SJCRH30 (cell line): ENCODE data around the gene DGKI. TPM values are rescaled to one million over a fixed set of nuclear protein-coding genes. Genes with fewer than 3 reads are reported as not detected.

Source experiments
- DNase-seq, 2 experiments: peaks; one replicate each; pipeline ENCODE4 v3.0.0-alpha.2; 2015 to 2020
- H3K27ac ChIP-seq: fragments of 250-450 bp; sonication (Bioruptor Pico); 2 replicates; pipeline ENCODE4 v1.5.1; 2020; ENCODE audit warnings: mild to moderate bottlenecking, moderate library complexity
- H3K27me3 ChIP-seq: fragments of 250-450 bp; sonication (Bioruptor Pico); 2 replicates; pipeline ENCODE4 v1.5.1; 2020; ENCODE audit warnings: mild to moderate bottlenecking, moderate library complexity
- H3K36me3 ChIP-seq: fragments of 250-450 bp; sonication (Bioruptor Pico); 2 replicates; pipeline ENCODE4 v1.5.1; 2020; ENCODE audit warnings: mild to moderate bottlenecking, moderate library complexity
- H3K4me1 ChIP-seq: fragments of 250-450 bp; sonication (Bioruptor Pico); 2 replicates; pipeline ENCODE4 v1.5.1; 2020; ENCODE audit warnings: mild to moderate bottlenecking, moderate library complexity
- H3K4me3 ChIP-seq: fragments of 250-450 bp; sonication (Bioruptor Pico); 2 replicates; pipeline ENCODE4 v1.5.1; 2020; ENCODE audit warnings: mild to moderate bottlenecking, moderate library complexity
- H3K9me3 ChIP-seq: fragments of 250-450 bp; sonication (Bioruptor Pico); replicated peaks from 2 replicates; pipeline ENCODE4 v1.5.1; 2020; ENCODE audit warnings: mild to moderate bottlenecking, moderate library complexity
- total RNA-seq: library from RNA; depleted of rRNA; stranded (reverse); fragments of >200 nt; shearing (Covaris generic); gene quantifications from 2 replicates; pipeline ENCODE4 v1.2.3, GENCODE V29; 2014; rRNA removed

The DGKI gene
- 0.05 TPM in 1 of 2 replicates, not detected in the other for total RNA-seq

- Histone ChIP-seq H3K9me3 (no peaks in the 10 kb centered on the region), H3K27me3 (no peaks in the 10 kb centered on the region), H3K4me3 (no peak within 1 kb of the TSS), H3K36me3 (no peaks in the 10 kb centered on the region), H3K4me1 (0 out of 2 replicates have a peak, but pooled peaks cover 4% of the 10 kb centered on the region), H3K27ac (no peak within 1 kb of the TSS)
- DNase-seq: no peak
Measured at GRCh38 chr7:137846827-137847567, at the start of gene DGKI. TSS of gene DGKI (minus strand) at chr7:137846974.

GRCh38 chr7:137895301-137896221 lies 48.8 kb upstream of the DGKI start:
- peaks cover 4% of the 10 kb centered on the region for H3K36me3 ChIP-seq

GRCh38 chr7:137893143-137893742 lies 46.5 kb upstream of the DGKI start:
- Histone ChIP-seq H3K27ac (no peak overlapping the region), H3K4me1 (no peaks in the 10 kb centered on the region), H3K36me3 (peaks cover 4% of the 10 kb centered on the region), H3K4me3 (no peak overlapping the region), H3K9me3 (no peaks in the 10 kb centered on the region), H3K27me3 (no peaks in the 10 kb centered on the region)
- DNase-seq: no peak

More at GRCh38 chr7:137895301-137896221, 48.8 kb upstream of the DGKI start:
- Histone ChIP-seq H3K9me3 (no peaks in the 10 kb centered on the region), H3K27me3 (no peaks in the 10 kb centered on the region), H3K27ac (no peak overlapping the region), H3K4me3 (no peak overlapping the region), H3K4me1 (no peaks in the 10 kb centered on the region)
- no peak for DNase-seq

- H3K36me3 ChIP-seq: peaks cover 4% of the 10 kb centered on the region; the same call in 1 of the 2 replicates
- H3K9me3 ChIP-seq: no peaks in the 10 kb centered on the region
- no peaks in the 10 kb centered on the region for H3K4me1 ChIP-seq
- no peak overlapping the region for H3K4me3 ChIP-seq
- no peaks in the 10 kb centered on the region for H3K27me3 ChIP-seq
- H3K27ac ChIP-seq: no peak overlapping the region
- DNase-seq: no peak
Measured at GRCh38 chr7:137891016-137891655, 44.4 kb upstream of the DGKI start.

- no peak overlapping the region for H3K27ac ChIP-seq
- peak; percentile 17 to 50 for DNase-seq
- H3K27me3 ChIP-seq: no peaks in the 10 kb centered on the region
- no peaks in the 10 kb centered on the region for H3K9me3 ChIP-seq
- no peak overlapping the region for H3K4me3 ChIP-seq
- no peaks in the 10 kb centered on the region; the same call in 1 of the 2 replicates for H3K36me3 ChIP-seq
- H3K4me1 ChIP-seq: no peaks in the 10 kb centered on the region
Measured at GRCh38 chr7:137890449-137890921, 43.7 kb upstream of the DGKI start.

- no peak overlapping the region for H3K4me3 ChIP-seq
- no peak for DNase-seq
- H3K36me3 ChIP-seq: peaks cover 13% of the 10 kb centered on the region
- no peaks in the 10 kb centered on the region for H3K4me1 ChIP-seq
- H3K27me3 ChIP-seq: no peaks in the 10 kb centered on the region
- H3K27ac ChIP-seq: no peak overlapping the region
- H3K9me3 ChIP-seq: no peaks in the 10 kb centered on the region
Measured at GRCh38 chr7:137888241-137888640, 41.5 kb upstream of the DGKI start.

- no peaks in the 10 kb centered on the region for H3K27me3 ChIP-seq
- no peak for DNase-seq
- H3K4me3 ChIP-seq: no peak overlapping the region
- H3K4me1 ChIP-seq: no peaks in the 10 kb centered on the region
- H3K36me3 ChIP-seq: peaks cover 26% of the 10 kb centered on the region
- H3K9me3 ChIP-seq: no peaks in the 10 kb centered on the region
- H3K27ac ChIP-seq: no peak overlapping the region
Measured at GRCh38 chr7:137886746-137887145, 40.0 kb upstream of the DGKI start.

- DNase-seq: no peak
- Histone ChIP-seq H3K36me3 (peaks cover 31% of the 10 kb centered on the region), H3K27ac (no peak overlapping the region), H3K4me1 (no peaks in the 10 kb centered on the region), H3K9me3 (no peaks in the 10 kb centered on the region), H3K4me3 (no peak overlapping the region), H3K27me3 (no peaks in the 10 kb centered on the region)
Measured at GRCh38 chr7:137886281-137886680, 39.5 kb upstream of the DGKI start.

- peaks cover 37% of the 10 kb centered on the region for H3K36me3 ChIP-seq
Measured at GRCh38 chr7:137885678-137886077, 38.9 kb upstream of the DGKI start.

GRCh38 chr7:137882806-137883205 lies 36.0 kb upstream of the DGKI start:
- Histone ChIP-seq H3K27ac (no peak overlapping the region), H3K4me1 (no peaks in the 10 kb centered on the region), H3K9me3 (no peaks in the 10 kb centered on the region), H3K4me3 (no peak overlapping the region), H3K27me3 (no peaks in the 10 kb centered on the region), H3K36me3 (peaks cover 46% of the 10 kb centered on the region)
- no peak for DNase-seq

More at GRCh38 chr7:137885678-137886077, 38.9 kb upstream of the DGKI start:
- no peak for DNase-seq
- Histone ChIP-seq H3K27me3 (no peaks in the 10 kb centered on the region), H3K9me3 (no peaks in the 10 kb centered on the region), H3K4me1 (no peaks in the 10 kb centered on the region), H3K4me3 (no peak overlapping the region), H3K27ac (no peak overlapping the region)

GRCh38 chr7:137882261-137882668 lies 35.5 kb upstream of the DGKI start:
- H3K4me1 ChIP-seq: no peaks in the 10 kb centered on the region
- peaks cover 47% of the 10 kb centered on the region for H3K36me3 ChIP-seq
- no peak overlapping the region for H3K4me3 ChIP-seq
- no peak for DNase-seq
- no peaks in the 10 kb centered on the region for H3K9me3 ChIP-seq
- H3K27me3 ChIP-seq: no peaks in the 10 kb centered on the region
- no peak overlapping the region for H3K27ac ChIP-seq

- Histone ChIP-seq H3K9me3 (no peaks in the 10 kb centered on the region), H3K4me1 (no peaks in the 10 kb centered on the region), H3K27ac (no peak overlapping the region), H3K4me3 (no peak overlapping the region), H3K36me3 (peaks cover 49% of the 10 kb centered on the region), H3K27me3 (no peaks in the 10 kb centered on the region)
- DNase-seq: no peak
Measured at GRCh38 chr7:137881607-137882260, 35.0 kb upstream of the DGKI start.

GRCh38 chr7:137880432-137880831 lies 33.7 kb upstream of the DGKI start:
- Histone ChIP-seq H3K9me3 (no peaks in the 10 kb centered on the region), H3K4me1 (no peaks in the 10 kb centered on the region), H3K4me3 (no peak overlapping the region), H3K27me3 (no peaks in the 10 kb centered on the region), H3K36me3 (peaks cover 52% of the 10 kb centered on the region), H3K27ac (no peak overlapping the region)
- DNase-seq: no peak
